Activated CD8-positive, alpha-beta memory T cell treated with anti-CD3 and anti-CD28 coated beads for 36 hours (primary cell): ENCODE data around the gene UPK3A. TPM values are rescaled to one million over a fixed set of nuclear protein-coding genes. Genes with fewer than 3 reads are reported as not detected.
"Not testable (repeated sequence)": the region's sequence is repeated elsewhere in the genome, so short reads cannot be mapped to it uniquely, and the experiment has no call there.

ENCODE experiments used
- CTCF ChIA-PET: fragments of 350-600 bp; sonication (Branson Sonifier 250); formaldehyde crosslinking; loops from one replicate; lab custom pipeline; 2021; ENCODE audit warnings: antibody characterized with exemption; lab: Charles Lee
- POLR2A ChIA-PET: fragments of 350-600 bp; sonication (Branson Sonifier 250); formaldehyde crosslinking; loops from one replicate; lab custom pipeline; 2021; ENCODE audit warnings: antibody characterized with exemption; lab: Charles Lee
- total RNA-seq, 2 experiments: library from RNA; stranded (reverse); gene quantifications; one replicate each; pipeline ENCODE4 v1.2.3, GENCODE V29; 2021

The UPK3A gene
- total RNA-seq, 2 experiments from 2014 or later: not detected

DNA sequence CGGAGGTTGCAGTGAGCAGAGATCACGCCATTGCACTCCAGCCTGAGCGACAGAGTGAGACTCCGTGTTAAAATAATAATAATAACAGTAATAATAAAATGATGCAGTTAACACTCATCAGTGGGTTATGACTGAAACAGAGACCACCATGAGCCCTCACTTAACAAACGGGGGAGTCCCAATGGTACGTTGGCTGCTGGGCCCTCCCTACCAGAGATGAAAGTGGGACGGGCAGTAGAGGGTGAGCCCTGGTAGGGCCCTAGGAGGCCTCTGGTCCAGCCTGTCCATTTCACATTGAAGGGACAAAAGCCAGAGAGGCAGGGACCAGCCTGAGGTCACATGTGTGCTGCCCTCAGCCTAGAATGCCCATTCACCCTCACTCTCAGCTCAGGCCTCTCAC, 30.4 kb upstream of the UPK3A start:
- ChIA-PET CTCF (interaction anchor here (1.0 kb wide), 1 partner anchor 45 kb away, joined by 3 read pairs; no protein-coding TSS in a partner anchor), POLR2A (no interaction called here)

DNA sequence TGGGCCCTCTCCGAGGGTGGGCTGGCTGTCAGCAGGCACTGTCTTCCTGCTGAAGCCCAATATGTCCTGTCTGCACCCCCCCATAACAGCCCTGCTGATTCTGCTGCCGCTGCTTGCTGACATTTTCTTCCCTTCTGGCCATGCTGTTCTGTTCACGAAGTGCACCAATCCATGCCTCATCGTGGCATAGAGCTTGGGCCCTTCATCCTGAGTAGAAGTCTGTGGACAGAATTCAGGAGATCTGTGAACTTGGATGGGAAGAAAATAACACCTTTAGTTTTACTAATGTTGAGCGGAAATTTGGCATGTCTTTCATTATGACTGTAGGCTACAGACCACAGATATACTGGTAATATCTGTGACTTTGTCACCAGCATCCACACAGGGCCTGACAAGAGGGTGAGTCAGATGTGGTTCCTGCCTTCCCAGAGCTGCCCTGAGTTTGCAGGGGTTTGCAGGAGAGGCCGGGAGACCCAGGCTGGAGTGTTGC, 29.9 kb upstream of the UPK3A start:
- CTCF ChIA-PET: interaction anchor here (1.0 kb wide), 1 partner anchor 46 kb away, joined by 3 read pairs; no protein-coding TSS in a partner anchor
- POLR2A ChIA-PET: interaction anchor here (1.1 kb wide), 1 partner anchor 13 kb away, joined by 3 read pairs; no protein-coding TSS in a partner anchor

DNA sequence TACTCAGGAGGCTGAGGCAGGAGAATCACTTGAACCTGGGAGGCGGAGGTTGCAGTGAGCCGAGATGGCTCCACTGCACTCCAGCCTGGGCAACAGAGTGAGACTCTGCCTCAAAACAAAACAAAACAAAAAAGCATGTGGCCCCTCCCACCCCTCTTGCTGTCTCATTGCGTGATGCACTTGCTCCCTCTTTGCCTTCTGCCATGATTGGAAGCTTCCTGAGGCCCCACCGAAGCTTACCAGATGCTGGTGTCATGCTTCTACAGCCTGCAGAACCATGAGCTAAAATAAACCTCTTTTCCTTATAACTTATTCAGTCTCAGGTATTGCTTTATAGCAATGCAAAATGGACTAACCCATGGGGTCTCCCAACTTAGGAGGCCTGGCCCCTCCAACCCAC, 26.8 kb upstream of the UPK3A start:
- CTCF ChIA-PET: not testable (repeated sequence)

GRCh38 chr22:45259754-45260394, 24.9 kb upstream of the UPK3A start:
- ChIA-PET POLR2A (no interaction called here), CTCF (no interaction called here)

More for the DNA sequence above, 26.8 kb upstream of the UPK3A start:
- POLR2A ChIA-PET: not testable (repeated sequence)

DNA sequence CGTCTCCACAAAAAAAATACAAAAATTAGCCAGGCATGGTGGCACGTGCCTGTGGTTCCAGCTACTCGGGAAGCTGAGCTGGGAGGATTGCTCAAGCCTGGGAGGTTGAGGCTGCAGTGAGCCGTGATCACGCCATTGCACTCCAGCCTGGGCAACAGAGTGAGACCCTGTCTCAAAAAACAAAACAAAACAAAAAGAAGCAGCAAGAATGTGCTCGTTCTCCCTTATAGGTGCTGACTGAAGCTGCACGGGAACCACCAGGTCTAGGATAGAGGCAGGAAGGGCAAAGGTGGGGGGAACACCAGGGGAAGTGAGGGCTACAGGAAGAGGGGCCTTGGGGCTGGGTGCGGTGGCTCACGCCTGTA, 24.4 kb upstream of the UPK3A start:
- CTCF ChIA-PET: not testable (repeated sequence)

DNA sequence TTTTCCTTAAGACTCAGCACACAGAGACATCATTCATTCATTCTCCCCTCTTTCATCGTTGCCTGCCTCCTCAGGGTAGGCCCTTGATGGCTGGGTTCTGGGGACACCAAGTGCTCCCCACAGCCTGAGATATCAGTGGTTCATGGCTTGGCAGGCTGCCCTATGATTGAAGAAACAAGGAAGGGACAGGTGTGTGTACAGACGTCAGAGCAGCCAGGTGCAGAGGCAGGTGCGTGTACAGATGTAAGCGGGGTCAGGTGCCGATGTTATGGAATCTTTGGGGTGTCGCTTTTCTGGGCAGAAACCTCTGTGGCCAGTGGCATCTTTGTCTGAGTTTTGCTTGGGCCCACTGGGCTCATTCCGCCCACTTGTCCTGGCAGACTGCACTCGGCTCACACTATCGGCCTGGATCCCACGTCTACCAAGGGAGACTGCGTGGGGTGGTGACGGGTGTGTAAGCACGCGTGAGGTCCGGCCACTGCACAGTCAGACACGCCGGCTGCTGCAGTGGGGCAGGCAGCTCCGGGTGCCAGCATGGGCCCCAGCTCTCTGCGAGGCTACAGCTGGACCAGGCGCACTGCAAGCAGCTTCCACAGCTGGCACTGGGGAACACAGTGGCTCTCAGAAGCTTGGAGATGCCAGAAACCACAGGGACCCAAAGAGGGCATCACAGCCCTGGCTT, 23.2 kb upstream of the UPK3A start:
- ChIA-PET POLR2A (no interaction called here), CTCF (interaction anchor here (0.7 kb wide), 1 partner anchor 16 kb away, joined by 3 read pairs; no protein-coding TSS in a partner anchor)

More for the DNA sequence above, 24.4 kb upstream of the UPK3A start:
- POLR2A ChIA-PET: not testable (repeated sequence)

DNA sequence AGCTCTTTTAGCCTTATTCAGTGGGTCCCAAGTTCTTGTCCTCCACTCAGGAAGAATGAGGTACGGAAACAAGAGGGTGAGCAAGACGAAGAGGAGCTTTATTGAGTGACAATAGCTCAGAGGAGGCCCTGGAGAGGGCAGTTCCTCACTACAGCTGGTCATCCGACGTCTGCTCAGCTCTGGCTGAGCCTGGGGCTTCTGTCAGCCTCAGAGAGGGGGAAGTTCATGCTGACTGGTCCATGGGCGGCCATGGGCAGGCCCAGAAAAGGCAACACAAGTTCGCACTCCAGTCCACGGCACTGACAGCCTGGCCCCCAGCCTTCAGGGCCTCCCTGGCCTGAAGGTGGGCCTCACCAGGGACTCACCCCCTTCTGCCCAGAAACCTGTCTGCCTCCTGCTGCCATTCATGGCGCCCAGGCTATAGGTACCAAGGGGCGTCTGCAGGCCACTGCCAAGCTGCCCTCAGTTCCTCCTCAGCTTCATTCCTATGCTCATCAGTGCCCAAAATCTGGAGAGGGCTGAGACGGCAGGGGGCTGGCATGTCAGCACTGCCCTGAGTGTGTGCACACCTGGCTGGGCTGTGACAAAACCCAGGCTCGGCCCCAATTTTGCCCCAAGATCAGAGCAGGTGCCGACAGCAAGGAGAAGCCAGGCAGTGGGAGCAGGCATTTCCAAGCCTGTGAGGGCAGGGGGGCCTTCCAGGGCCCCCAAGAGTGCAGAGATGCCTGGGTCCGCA, 22.4 kb upstream of the UPK3A start:
- ChIA-PET POLR2A (no interaction called here), CTCF (no interaction called here)

- CTCF ChIA-PET: no interaction called here
- POLR2A ChIA-PET: no interaction called here
These were observed 21.8 kb upstream of the UPK3A start for GRCh38 chr22:45262931-45263462.

DNA sequence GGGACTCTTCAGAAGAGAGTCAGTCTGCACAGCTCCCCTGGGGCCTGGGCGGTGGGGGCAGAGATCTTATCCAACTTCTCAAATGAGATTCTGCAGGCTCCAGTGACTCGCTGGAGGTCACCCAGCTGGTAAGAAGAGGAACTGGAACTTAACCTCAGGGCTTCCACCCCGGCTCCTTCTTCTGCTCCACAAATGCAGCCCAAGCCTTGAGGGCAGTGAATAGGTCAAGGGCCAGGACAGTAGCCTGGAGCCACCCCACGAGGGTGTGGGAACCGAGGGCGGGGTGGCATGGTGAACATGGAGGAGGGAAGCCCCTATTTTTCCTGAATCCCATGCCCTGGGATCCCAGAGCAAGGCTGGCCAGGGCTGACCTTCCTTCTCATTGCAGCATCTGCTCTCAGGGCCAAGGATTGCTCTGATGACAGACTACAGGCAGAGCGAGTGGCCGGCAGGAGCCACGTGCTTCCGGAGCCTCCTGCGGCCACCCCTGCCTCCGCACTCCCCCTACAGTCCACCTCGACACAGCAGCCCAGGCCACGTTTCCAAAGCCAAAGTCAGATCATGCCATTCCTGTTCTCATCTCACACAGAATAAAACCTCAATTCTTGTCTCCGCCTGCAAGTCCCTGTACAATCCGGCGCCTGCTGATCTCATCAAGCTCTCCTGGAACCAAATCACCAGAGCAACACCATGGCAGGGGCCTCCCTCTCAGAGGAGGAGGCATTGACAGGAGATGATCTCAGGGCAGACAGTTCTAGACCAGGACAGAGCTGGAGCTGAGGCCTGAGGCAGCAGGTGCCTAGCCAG, 21.1 kb upstream of the UPK3A start:
- ChIA-PET CTCF (interaction anchor here (1.4 kb wide), 1 partner anchor 171 kb away, joined by 5 read pairs; no protein-coding TSS in a partner anchor), POLR2A (no interaction called here)

- ChIA-PET POLR2A (no interaction called here), CTCF (no interaction called here)
These were observed 19.2 kb upstream of the UPK3A start for GRCh38 chr22:45265535-45265934.

GRCh38 chr22:45268167-45268957, 16.4 kb upstream of the UPK3A start:
- CTCF ChIA-PET: interaction anchor here (1.1 kb wide), 1 partner anchor 17 kb away, joined by 3 read pairs; no protein-coding TSS in a partner anchor
- POLR2A ChIA-PET: interaction anchor here (0.8 kb wide), 1 partner anchor 13 kb away, joined by 3 read pairs; no protein-coding TSS in a partner anchor

DNA sequence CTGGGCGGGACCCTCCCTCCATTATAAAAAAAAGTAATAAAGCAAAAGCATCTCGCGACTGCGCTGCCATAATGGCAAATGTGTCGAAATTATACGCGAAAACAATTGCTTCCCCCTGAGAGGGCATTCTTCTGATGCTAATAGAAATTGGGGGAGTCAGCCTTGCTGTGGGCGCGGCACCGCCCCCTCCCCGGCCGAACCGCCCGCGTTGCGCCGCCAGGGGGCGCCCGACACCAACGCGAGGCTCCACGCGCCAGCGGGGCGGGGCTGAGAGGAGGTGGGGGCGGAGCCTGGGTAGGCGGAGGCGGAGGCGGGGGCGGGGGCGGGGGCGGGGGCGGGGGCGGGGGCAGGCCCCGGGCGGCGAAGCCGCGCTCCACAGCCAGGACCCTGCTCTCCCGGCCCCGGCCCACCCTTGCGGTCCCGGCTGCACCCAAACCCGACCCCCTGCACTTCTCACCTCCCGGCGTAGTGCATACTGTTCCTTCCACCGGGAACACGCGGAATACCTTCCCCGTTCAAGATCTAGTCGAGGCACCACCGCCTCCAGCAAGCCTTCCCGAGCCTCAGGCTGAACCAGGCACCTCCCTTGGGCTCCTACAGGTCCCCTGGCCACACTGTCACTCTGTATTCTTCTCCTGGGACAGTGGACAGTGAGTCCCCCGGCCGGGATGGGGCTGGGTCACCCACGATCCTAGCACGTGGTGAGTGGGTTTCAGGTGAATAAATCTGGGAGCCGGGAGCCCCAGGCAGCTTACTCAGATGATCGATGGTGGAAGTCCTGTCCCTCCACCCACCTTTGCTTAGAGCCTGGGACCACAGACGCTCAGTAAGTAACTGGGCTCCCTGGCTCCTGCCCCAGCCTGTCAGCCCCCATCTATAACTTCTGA, 15.5 kb upstream of the UPK3A start:
- ChIA-PET POLR2A (no interaction called here), CTCF (interaction anchor here (1.0 kb wide), 1 partner anchor 285 kb away, joined by 3 read pairs; no protein-coding TSS in a partner anchor)

GRCh38 chr22:45270095-45271020, 14.4 kb upstream of the UPK3A start:
- POLR2A ChIA-PET: interaction anchor here (0.6 kb wide), 1 partner anchor 1088 kb away, joined by 4 read pairs; no protein-coding TSS in a partner anchor
- CTCF ChIA-PET: interaction anchor here (1.0 to 1.5 kb wide), 2 partner anchors 28 to 283 kb away, joined by 3 read pairs; no protein-coding TSS in a partner anchor

- ChIA-PET POLR2A (no interaction called here), CTCF (interaction anchor here (0.7 to 1.5 kb wide), 3 partner anchors 15 to 126 kb away, joined by 3 to 4 read pairs (median 3); no protein-coding TSS in a partner anchor)
These were observed 13.0 kb upstream of the UPK3A start for GRCh38 chr22:45271667-45272201.

- POLR2A ChIA-PET: no interaction called here
- CTCF ChIA-PET: interaction anchor here (0.7 to 1.3 kb wide), 2 partner anchors 14 to 125 kb away, joined by 3 to 4 read pairs; no protein-coding TSS in a partner anchor
These were observed 12.3 kb upstream of the UPK3A start for GRCh38 chr22:45272498-45272897.
